Lower leg skin (tissue), 3 donors: Measurements from ENCODE around the gene PI16.
"Not testable (repeated sequence)": the region's sequence is repeated elsewhere in the genome, so short reads cannot be mapped to it uniquely, and the experiment has no call there.

Source experiments
- POLR2A ChIP-seq, 2 donors: fragments of 450-650 bp; IDR thresholded peaks; one replicate each; pipeline ENCODE4 v1.6.1; 2016 to 2017; ENCODE audit warnings: antibody characterized with exemption in 2 of 2, mild to moderate bottlenecking in 1 of 2, moderate library complexity in 1 of 2
- TF ChIP-seq, protein P1 (sequence below), 3 donors: fragments of 450-650 bp; IDR thresholded peaks; one replicate each; pipeline ENCODE4 v1.5.1; 2016; ENCODE audit warnings: antibody characterized with exemption in 3 of 3, mild to moderate bottlenecking in 3 of 3, moderate library complexity in 2 of 3

GRCh38 chr6:36941561-36941960 is 13.0 kb upstream of the PI16 start:
- not testable (repeated sequence) for TF ChIP-seq POLR2A (IDR thresholded peaks at IDR 0.05)
- TF ChIP-seq, protein P1, sequence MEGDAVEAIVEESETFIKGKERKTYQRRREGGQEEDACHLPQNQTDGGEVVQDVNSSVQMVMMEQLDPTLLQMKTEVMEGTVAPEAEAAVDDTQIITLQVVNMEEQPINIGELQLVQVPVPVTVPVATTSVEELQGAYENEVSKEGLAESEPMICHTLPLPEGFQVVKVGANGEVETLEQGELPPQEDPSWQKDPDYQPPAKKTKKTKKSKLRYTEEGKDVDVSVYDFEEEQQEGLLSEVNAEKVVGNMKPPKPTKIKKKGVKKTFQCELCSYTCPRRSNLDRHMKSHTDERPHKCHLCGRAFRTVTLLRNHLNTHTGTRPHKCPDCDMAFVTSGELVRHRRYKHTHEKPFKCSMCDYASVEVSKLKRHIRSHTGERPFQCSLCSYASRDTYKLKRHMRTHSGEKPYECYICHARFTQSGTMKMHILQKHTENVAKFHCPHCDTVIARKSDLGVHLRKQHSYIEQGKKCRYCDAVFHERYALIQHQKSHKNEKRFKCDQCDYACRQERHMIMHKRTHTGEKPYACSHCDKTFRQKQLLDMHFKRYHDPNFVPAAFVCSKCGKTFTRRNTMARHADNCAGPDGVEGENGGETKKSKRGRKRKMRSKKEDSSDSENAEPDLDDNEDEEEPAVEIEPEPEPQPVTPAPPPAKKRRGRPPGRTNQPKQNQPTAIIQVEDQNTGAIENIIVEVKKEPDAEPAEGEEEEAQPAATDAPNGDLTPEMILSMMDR (IDR thresholded peaks at IDR 0.05) = not testable (repeated sequence)
